ENCODE results near the gene ZNF700.

GRCh38 chr19:11984986-11985385 lies 60.1 kb downstream of the ZNF700 start:
- TF ChIP-seq CTCF (IDR thresholded peaks at IDR 0.05; ENCODE audit: low read depth, low read length, poor library complexity, severe bottlenecking): peak; percentile 41
- TF ChIP-seq EZH2phosphoT487 (IDR thresholded peaks at IDR 0.05; ENCODE audit: borderline replicate concordance, low read length): no peak
